D721Med (cell line): ENCODE measurements around the gene FYB2.

ENCODE experiments used
- DNase-seq: peaks from one replicate; pipeline ENCODE4 v3.0.0; 2011; ENCODE audit warnings: low spot score; ENCODE audit not compliant: insufficient read length
- FAIRE-seq: peaks from 2 replicates; lab custom pipeline; 2011; peaks lifted over from hg19 to GRCh38; lab: Jason Lieb, UNC
- TF ChIP-seq, protein P1 (sequence below): IDR thresholded peaks from 2 replicates; pipeline ENCODE4 v1.5.1; 2012; ENCODE audit warnings: mild to moderate bottlenecking, control low read depth; ENCODE audit not compliant: insufficient read depth; ENCODE audit errors: missing control alignments

FYB2 gene

DNA sequence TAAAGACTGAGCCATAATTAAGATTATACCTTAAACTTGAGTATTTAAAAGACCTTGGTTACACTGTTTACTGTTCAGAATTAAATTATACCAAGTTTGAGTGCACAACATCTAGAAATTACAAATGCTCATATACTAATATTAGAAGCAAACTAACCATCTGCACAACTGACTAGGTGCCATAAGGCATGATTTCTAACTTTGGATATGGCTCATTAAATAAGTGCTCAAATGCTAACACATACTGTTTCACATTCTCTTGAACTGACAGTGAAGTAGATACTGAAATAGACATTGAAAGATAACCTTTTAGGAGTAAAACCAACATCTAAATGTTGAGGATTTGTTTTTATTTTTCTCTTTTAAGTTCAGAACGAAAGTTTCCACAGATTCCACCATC, 100.0 kb downstream of the FYB2 start:
- TF ChIP-seq, protein P1, sequence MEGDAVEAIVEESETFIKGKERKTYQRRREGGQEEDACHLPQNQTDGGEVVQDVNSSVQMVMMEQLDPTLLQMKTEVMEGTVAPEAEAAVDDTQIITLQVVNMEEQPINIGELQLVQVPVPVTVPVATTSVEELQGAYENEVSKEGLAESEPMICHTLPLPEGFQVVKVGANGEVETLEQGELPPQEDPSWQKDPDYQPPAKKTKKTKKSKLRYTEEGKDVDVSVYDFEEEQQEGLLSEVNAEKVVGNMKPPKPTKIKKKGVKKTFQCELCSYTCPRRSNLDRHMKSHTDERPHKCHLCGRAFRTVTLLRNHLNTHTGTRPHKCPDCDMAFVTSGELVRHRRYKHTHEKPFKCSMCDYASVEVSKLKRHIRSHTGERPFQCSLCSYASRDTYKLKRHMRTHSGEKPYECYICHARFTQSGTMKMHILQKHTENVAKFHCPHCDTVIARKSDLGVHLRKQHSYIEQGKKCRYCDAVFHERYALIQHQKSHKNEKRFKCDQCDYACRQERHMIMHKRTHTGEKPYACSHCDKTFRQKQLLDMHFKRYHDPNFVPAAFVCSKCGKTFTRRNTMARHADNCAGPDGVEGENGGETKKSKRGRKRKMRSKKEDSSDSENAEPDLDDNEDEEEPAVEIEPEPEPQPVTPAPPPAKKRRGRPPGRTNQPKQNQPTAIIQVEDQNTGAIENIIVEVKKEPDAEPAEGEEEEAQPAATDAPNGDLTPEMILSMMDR, result no peak
- FAIRE-seq (no peak), DNase-seq (no peak)

DNA sequence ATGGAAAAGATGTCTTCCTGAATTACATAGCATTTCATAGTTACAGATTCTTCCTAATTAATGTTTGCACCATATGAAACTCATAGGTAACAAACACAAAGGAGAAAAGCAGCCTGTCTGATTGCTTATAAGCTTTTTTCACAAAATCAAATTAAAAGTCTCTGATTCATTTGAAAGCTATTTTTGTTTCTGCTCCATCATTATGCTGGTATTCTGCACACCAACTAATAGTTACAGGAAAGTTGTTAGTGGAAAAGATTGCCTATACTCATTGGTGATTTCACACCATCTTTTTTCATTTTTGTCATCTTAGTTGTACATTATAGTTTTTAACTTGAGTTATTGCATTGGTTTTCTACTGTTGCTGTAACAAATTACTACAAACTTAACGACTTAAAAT, 104.0 kb downstream of the FYB2 start:
- TF ChIP-seq, protein P1, result no peak
- DNase-seq (no peak), FAIRE-seq (no peak)

DNA sequence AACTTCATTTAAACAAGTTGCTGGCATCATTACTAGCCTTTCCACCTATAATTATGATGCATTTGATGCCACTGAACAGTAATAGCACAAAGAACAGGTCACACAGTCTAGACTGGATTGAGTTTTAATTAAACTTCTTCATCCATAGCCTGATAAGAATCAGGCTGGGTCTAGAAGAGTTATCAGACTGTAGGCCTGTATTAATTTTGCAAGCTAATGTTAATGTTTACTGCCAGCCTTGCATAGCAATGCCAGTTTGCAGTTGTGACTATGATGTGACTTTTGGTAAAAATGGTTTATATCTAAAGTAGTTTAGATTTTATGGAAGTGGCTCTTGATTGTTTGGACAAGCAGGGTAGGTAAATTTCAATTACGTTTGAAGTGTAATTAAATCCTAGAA, 106.1 kb downstream of the FYB2 start:
- TF ChIP-seq, protein P1, result no peak
- DNase-seq, result no peak
- no peak for FAIRE-seq

DNA sequence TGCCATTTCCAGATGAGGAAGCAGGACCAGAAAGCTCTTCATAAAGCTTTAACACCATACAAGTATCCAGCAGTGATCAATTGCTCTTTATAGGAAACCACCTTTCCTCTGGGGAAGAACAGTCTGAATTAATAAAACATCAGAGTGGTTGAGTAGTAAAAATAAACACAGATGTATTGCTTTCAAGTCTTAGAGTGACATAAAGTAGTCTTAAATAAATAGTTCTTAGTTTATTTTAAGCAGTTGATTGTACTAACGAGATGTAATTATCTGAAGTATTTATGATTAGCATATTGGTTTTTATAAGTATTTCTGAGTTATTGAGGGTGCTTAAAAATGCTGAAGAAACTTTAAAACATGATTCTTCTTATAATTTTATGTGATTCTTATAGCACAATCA, 107.1 kb downstream of the FYB2 start:
- DNase-seq (no peak), FAIRE-seq (no peak)
- TF ChIP-seq, protein P1, result no peak

DNA sequence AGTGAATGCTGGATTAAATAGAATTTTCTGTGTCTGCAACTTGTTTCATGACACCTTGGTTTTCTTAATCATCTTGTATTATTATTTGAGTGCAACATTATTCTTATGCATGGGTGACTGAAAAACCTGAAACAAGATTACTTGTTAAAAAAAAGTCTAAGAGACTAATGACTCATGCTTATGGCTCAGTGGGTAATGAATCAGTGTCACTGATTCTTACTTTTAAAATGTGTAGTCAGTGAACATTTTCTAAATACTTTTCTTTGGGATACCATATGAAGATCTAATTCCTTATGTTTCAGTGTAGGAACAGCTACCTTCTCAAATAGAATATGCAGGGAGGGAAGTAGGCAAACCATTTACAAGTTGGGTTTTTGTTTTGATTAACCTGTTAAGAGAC, 108.6 kb downstream of the FYB2 start:
- FAIRE-seq (no peak), DNase-seq (no peak)
- TF ChIP-seq, protein P1, result no peak

DNA sequence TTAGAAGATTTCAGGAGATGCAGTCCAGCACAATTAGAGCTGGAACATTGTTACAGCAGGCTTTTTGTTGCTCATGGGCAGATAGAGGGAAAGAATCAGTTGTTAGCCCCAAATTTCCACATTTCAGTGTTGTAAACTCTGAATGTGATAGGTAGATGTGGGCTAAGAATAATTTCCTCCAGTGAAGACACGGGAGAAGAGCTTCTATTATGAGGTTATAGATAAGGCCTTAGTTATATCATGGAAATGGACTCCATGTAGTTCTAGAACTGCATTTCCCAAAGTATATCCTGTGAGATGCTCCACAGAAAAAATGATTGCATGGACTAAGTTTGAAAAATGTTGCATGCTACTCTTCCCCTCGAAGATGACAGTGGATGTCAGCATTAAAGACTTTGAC, 109.2 kb downstream of the FYB2 start:
- TF ChIP-seq, protein P1, result no peak
- FAIRE-seq, result no peak

DNA sequence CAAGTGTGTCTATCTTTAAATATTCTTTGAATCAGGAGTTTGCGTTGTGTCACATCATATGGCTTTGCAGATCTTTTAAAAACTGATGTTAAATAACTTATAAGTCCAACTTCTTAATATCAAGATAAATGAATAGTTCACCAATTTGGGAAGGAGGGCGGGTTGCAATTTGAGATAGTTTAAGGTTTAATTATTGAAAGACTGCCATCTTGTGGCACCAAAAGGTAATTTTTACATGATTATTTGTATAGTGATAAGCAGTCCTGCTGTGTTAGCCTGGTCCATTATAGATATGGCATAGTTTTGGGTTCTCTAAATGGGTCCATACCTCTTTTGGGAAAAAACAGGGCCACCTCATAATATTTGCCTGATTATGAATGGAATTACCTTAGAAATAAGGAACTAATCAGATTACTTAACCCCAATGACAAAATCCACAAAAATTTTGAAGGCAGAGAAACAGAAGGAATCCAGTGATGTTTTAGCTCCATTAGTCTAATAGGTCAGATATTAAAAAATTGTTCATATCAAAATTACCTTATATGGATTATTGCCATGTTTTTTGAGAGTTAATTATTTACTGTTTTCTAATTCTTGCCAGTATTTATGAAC, 109.8 kb downstream of the FYB2 start:
- FAIRE-seq, result no peak
- DNase-seq, result no peak

More for the DNA sequence above, 109.2 kb downstream of the FYB2 start:
- no peak for DNase-seq

More for the DNA sequence above, 109.8 kb downstream of the FYB2 start:
- TF ChIP-seq, protein P1, result peak; percentile 54
